Osteocyte (in vitro differentiated cells): ENCODE results near the gene SLC22A23. TPM values are rescaled to one million over a fixed set of nuclear protein-coding genes. Genes with fewer than 3 reads are reported as not detected.

ENCODE experiments used
- DNase-seq: peaks from one replicate; pipeline ENCODE4 v3.0.0; 2021; ENCODE audit warnings: mixed read lengths; ENCODE audit not compliant: unreplicated experiment; ENCODE audit errors: extremely low spot score
- H3K27ac Mint-ChIP-seq: one replicate; pipeline ENCODE4 v1.8.0; 2021; ENCODE audit warnings: mild to moderate bottlenecking, mixed read lengths; ENCODE audit not compliant: unreplicated experiment
- H3K27me3 Mint-ChIP-seq: one replicate; pipeline ENCODE4 v1.8.0; 2021; ENCODE audit warnings: mixed read lengths; ENCODE audit not compliant: unreplicated experiment
- H3K36me3 Mint-ChIP-seq: one replicate; pipeline ENCODE4 v1.8.0; 2021; ENCODE audit warnings: mixed read lengths; ENCODE audit not compliant: unreplicated experiment
- H3K4me1 Mint-ChIP-seq: one replicate; pipeline ENCODE4 v1.8.0; 2021; ENCODE audit warnings: mixed read lengths; ENCODE audit not compliant: unreplicated experiment
- H3K4me3 Mint-ChIP-seq: one replicate; pipeline ENCODE4 v1.8.0; 2021; ENCODE audit warnings: mild to moderate bottlenecking, moderate library complexity, mixed read lengths; ENCODE audit not compliant: unreplicated experiment
- H3K9me3 Mint-ChIP-seq: one replicate; pipeline ENCODE4 v1.8.0; 2021; ENCODE audit warnings: mixed read lengths; ENCODE audit not compliant: unreplicated experiment
- CTCF ChIP-seq: fragments of 200-600 bp; sonication (generic); IDR thresholded peaks from 2 replicates; pipeline ENCODE4 v1.5.0; 2021; ENCODE audit warnings: antibody characterized with exemption, mild to moderate bottlenecking, moderate library complexity
- total RNA-seq: library from RNA; stranded (reverse); gene quantifications from 2 replicates; pipeline ENCODE4 v1.2.1, GENCODE V29; 2021

SLC22A23 gene
- total RNA-seq, 1 donor from 2014 or later: 10.4 TPM

- H3K27ac Mint-ChIP-seq: no peak overlapping the region
- no peak for TF ChIP-seq CTCF
- peaks cover 13% of the 10 kb centered on the region for H3K4me1 Mint-ChIP-seq
- H3K4me3 Mint-ChIP-seq: no peak overlapping the region
- no peaks in the 10 kb centered on the region for H3K36me3 Mint-ChIP-seq
- H3K9me3 Mint-ChIP-seq: no peaks in the 10 kb centered on the region
- H3K27me3 Mint-ChIP-seq: no peaks in the 10 kb centered on the region
- DNase-seq: no peak
These were observed 62.2 kb downstream of the SLC22A23 start for GRCh38 chr6:3394671-3395070.

GRCh38 chr6:3393836-3394202, 63.0 kb downstream of the SLC22A23 start:
- Mint-ChIP-seq H3K9me3 (no peaks in the 10 kb centered on the region), H3K27ac (no peak overlapping the region), H3K27me3 (no peaks in the 10 kb centered on the region), H3K4me3 (no peak overlapping the region), H3K4me1 (peaks cover 11% of the 10 kb centered on the region), H3K36me3 (no peaks in the 10 kb centered on the region)
- TF ChIP-seq CTCF: no peak
- no peak for DNase-seq

GRCh38 chr6:3392930-3393835, 63.7 kb downstream of the SLC22A23 start:
- H3K27ac Mint-ChIP-seq: no peak overlapping the region
- H3K9me3 Mint-ChIP-seq: no peaks in the 10 kb centered on the region
- no peak for DNase-seq
- no peaks in the 10 kb centered on the region for H3K27me3 Mint-ChIP-seq
- no peak for TF ChIP-seq CTCF
- peaks cover 9% of the 10 kb centered on the region for H3K4me1 Mint-ChIP-seq
- no peaks in the 10 kb centered on the region for H3K36me3 Mint-ChIP-seq
- no peak overlapping the region for H3K4me3 Mint-ChIP-seq

- no peak overlapping the region for H3K27ac Mint-ChIP-seq
- H3K36me3 Mint-ChIP-seq: no peaks in the 10 kb centered on the region
- H3K4me1 Mint-ChIP-seq: peaks cover 9% of the 10 kb centered on the region
- no peaks in the 10 kb centered on the region for H3K9me3 Mint-ChIP-seq
- no peaks in the 10 kb centered on the region for H3K27me3 Mint-ChIP-seq
- DNase-seq: no peak
- H3K4me3 Mint-ChIP-seq: no peak overlapping the region
- no peak for TF ChIP-seq CTCF
These were observed 64.9 kb downstream of the SLC22A23 start for GRCh38 chr6:3391902-3392458.

GRCh38 chr6:3390698-3391097, 66.2 kb downstream of the SLC22A23 start:
- H3K4me3 Mint-ChIP-seq: no peak overlapping the region
- peaks cover 3% of the 10 kb centered on the region for H3K36me3 Mint-ChIP-seq
- peak overlapping the region; percentile 79 for H3K27ac Mint-ChIP-seq
- TF ChIP-seq CTCF: no peak
- no peak for DNase-seq
- no peaks in the 10 kb centered on the region for H3K9me3 Mint-ChIP-seq
- peaks cover 9% of the 10 kb centered on the region for H3K4me1 Mint-ChIP-seq
- H3K27me3 Mint-ChIP-seq: no peaks in the 10 kb centered on the region
